Tongue (tissue), 2 donors: ENCODE data around the gene HHAT. TPM values are rescaled to one million over a fixed set of nuclear protein-coding genes. Genes with fewer than 3 reads are reported as not detected.
"Not testable (repeated sequence)": the region's sequence is repeated elsewhere in the genome, so short reads cannot be mapped to it uniquely, and the experiment has no call there.

ENCODE experiments used
- DNase-seq: peaks from one replicate; pipeline ENCODE4 v3.0.0-alpha.2; 2015
- total RNA-seq: library from RNA; depleted of rRNA; stranded (reverse); fragments of >200 nt; gene quantifications from one replicate; pipeline ENCODE4 v1.2.3, GENCODE V29; 2014

Gene HHAT
- total RNA-seq, 1 donor from 2014 or later: 8.3 TPM

GRCh38 chr1:210397681-210398080 is 69.0 kb downstream of the HHAT start:
- DNase-seq: no peak

- DNase-seq: no peak
Observed at GRCh38 chr1:210398466-210398865, 69.8 kb downstream of the HHAT start.

GRCh38 chr1:210400043-210400840 is 71.5 kb downstream of the HHAT start:
- DNase-seq: peak; percentile 63

GRCh38 chr1:210402560-210402959 is 73.9 kb downstream of the HHAT start:
- DNase-seq: no peak

GRCh38 chr1:210405316-210405715 is 76.6 kb downstream of the HHAT start:
- no peak for DNase-seq

GRCh38 chr1:210406341-210406740 is 77.6 kb downstream of the HHAT start:
- DNase-seq: not testable (repeated sequence)

GRCh38 chr1:210407207-210407886 is 78.6 kb downstream of the HHAT start:
- DNase-seq: peak; percentile 84

- DNase-seq: no peak
Observed at GRCh38 chr1:210407887-210408252, 79.2 kb downstream of the HHAT start.

GRCh38 chr1:210412240-210412639 is 83.5 kb downstream of the HHAT start:
- DNase-seq: no peak

GRCh38 chr1:210413951-210414350 is 85.2 kb downstream of the HHAT start:
- no peak for DNase-seq

- no peak for DNase-seq
Observed at GRCh38 chr1:210415846-210416448, 87.2 kb downstream of the HHAT start.

GRCh38 chr1:210416681-210417080 is 88.0 kb downstream of the HHAT start:
- DNase-seq: no peak

GRCh38 chr1:210417881-210418280 is 89.2 kb downstream of the HHAT start:
- DNase-seq: no peak

GRCh38 chr1:210418863-210419650 is 90.4 kb downstream of the HHAT start:
- DNase-seq: no peak

- not testable (repeated sequence) for DNase-seq
Observed at GRCh38 chr1:210426696-210427095, 98.0 kb downstream of the HHAT start.

GRCh38 chr1:210428696-210429095 is 100.0 kb downstream of the HHAT start:
- no peak for DNase-seq

GRCh38 chr1:210434223-210434622 is 105.5 kb downstream of the HHAT start:
- DNase-seq: no peak

- no peak for DNase-seq
Observed at GRCh38 chr1:210437111-210437510, 108.4 kb downstream of the HHAT start.

- no peak for DNase-seq
Observed at GRCh38 chr1:210437781-210438180, 109.1 kb downstream of the HHAT start.

GRCh38 chr1:210438928-210439841 is 110.5 kb downstream of the HHAT start:
- peak; percentile 92 for DNase-seq

GRCh38 chr1:210440081-210440480 is 111.4 kb downstream of the HHAT start:
- no peak for DNase-seq
